Superior temporal gyrus (tissue), 1 donor: ENCODE results near the gene PRKAR2B.
A peak's percentile ranks its signal among the peaks of the same experiment; 100 is the strongest.
"Not testable (repeated sequence)": the region's sequence is repeated elsewhere in the genome, so short reads cannot be mapped to it uniquely, and the experiment has no call there.

Source experiments
- DNase-seq: peaks from one replicate; pipeline ENCODE4 v3.0.0-alpha.2; 2016; ENCODE audit errors: extremely low spot score

The PRKAR2B gene

DNA sequence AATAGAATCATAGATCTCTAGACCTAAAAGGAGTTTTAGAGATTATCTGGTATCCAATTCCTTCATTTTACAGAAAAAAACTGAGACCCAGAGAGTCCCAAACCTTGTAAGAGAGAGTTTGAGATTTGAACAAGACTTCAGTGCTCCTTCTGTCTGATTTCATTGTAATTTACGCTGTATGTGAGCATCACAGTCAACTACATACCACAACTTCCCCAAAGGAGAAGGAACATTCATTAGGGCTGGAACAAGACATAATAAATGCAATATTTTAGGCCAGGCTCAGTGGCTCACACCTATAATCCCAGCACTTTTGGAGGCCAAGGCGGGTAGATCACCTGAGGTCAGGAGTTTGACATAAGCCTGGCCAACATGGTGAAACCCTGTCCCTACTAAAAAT lies 17.3 kb upstream of the PRKAR2B start:
- no peak for DNase-seq

- no peak for DNase-seq
Observed at GRCh38 chr7:107029061-107029763, 15.3 kb upstream of the PRKAR2B start.

GRCh38 chr7:107029764-107030286 lies 14.7 kb upstream of the PRKAR2B start:
- no peak for DNase-seq

GRCh38 chr7:107032050-107032449 lies 12.5 kb upstream of the PRKAR2B start:
- no peak for DNase-seq

DNA sequence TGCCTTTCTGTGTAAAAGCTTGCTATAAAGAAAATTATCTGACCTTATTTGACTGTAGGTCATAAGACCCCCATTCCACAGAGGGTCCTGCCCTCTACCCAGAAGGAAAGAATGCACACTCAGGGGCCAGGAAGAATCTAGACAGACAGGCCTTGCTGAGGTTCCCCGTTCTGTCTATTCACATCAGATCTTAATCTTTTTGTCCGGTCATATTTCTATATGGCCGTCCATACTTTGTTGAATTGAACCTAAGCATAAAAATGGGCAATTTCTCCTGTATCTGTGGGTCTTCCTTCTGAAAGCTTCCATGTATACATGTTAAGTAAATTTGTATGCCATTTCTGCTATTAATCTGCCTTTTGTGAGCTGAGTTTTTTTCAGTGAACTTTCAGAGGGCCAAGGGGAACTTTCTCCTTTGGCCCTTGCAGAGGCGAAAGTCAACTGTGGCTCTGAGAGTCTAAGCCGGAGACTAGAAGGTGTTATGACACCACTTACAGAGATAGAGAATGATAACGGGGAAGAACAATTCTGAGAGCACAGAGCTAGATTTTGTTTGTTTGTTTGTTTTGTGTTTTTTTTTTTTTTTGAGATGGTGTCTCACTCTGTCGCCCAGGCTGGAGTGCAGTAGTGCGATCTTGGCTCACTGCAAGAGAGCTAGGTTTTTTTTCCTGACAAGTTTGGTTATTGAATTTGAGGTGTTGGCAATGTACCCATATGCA lies 11.6 kb upstream of the PRKAR2B start:
- no peak for DNase-seq

DNA sequence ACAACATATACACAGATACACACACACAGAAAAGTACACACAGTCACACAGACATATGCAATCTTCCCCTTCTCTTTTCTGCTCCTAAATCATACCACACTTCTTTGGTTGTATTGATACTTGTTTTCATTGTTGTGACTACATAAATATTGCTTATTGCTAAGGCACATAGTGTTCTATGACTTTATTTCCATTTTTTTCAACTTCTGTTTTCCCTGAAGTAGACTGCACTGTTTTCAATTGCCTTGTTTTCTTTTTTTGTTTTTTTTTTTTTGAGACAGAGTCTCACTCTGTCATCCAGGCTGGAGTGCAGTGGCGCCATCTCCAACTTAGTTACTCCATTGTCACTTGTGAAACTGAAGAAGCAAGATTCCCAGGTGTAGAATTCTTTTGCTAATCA lies 10.0 kb upstream of the PRKAR2B start:
- no peak for DNase-seq

DNA sequence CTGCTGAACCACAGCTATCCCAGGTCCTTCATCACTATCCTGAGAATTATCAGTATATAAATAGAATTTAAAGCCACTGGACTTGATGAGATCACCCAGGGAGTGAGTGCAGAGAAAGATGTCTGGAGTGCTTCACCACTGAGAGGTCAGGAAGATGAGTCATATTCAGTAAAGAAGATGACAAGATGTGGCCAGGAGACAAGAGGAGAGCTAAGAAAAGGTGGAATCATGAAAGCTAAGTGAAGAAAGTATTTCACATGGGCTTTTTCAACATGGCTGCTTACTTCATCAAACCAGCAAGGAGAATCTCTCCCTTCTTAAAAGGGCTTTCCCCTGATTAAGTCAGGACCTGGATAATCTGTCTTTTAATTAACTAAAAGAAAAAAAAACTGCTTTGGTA lies 9.1 kb upstream of the PRKAR2B start:
- DNase-seq = no peak

GRCh38 chr7:107036535-107036934 lies 8.0 kb upstream of the PRKAR2B start:
- no peak for DNase-seq

- DNase-seq = no peak
Observed at GRCh38 chr7:107037717-107038603, 6.5 kb upstream of the PRKAR2B start.

DNA sequence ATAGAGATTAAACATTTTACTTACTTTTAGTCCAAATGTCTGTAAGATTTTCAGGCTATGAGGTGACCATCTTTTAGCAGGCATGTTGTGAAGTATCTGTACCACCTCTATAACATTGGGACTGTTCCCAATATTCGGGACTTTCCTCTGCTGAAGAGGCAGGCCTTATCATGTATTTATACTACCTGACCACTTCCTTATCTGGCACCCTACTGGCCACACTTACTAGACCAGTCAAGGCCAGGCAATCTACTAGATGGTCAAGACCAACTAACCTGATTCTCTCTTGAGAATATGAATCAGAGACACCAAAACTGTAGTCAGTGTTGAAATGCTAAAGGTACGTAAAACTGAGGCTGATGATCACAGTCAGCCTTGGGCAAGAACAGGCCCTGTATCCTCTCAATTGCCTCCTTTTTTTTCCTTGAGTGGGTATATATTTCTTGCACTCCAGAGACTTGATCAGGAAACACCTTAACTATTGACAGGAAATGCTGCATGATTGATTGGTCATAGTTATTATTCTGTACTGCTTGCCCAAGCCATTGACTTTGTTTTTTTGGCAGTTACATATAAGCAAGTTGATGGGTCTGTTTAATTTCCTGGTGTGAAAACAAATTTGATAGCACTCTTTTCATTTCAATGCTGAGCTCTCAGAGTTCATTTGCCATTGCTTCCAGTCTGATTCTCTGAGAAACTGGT lies 5.2 kb upstream of the PRKAR2B start:
- no peak for DNase-seq

GRCh38 chr7:107041097-107041496 lies 3.4 kb upstream of the PRKAR2B start:
- DNase-seq = no peak

DNA sequence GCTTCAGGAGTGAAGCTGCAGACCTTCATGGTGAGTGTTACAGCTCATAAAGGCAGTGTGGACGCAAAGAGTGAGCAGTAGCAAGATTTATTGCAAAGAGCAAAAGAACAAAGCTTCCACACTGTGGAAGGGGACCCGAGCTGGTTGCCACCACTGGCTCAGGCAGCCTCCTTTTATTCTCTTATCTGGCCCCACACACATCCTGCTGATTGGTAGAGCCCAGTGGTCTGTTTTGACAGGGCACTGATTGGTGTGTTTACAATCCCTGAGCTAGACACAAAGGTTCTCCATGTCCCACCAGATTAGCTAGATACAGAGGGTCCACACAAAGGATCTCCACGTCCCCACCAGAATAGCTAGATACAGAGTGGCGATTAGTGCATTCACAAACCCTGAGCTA lies 2.7 kb upstream of the PRKAR2B start:
- DNase-seq = not testable (repeated sequence)

DNA sequence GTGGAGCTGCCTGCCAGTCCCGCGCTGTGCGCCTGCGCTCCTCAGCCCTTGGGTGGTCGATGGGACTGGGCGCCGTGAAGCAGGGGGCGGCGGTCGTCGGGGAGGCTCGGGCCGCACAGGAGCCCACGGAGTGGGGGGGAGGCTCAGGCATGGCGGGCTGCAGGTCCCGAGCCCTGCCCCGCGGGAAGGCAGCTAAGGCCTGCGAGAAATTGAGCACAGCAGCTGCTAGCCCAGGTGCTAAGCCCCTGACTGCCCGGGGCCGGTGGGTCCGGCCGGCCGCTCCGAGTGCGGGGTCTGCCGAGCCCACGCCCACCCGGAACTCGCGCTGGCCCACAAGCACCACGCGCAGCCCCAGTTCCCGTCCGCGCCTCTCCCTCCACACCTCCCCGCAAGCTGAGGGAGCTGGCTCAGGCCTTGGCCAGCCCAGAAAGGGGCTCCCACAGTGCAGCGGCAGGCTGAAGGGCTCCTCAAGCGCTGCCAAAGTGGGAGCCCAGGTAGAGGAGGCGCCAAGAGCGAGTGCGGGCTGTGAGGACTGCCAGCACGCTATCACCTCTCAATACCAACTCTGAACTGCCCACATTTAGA lies 2.1 kb upstream of the PRKAR2B start:
- DNase-seq = not testable (repeated sequence)

DNA sequence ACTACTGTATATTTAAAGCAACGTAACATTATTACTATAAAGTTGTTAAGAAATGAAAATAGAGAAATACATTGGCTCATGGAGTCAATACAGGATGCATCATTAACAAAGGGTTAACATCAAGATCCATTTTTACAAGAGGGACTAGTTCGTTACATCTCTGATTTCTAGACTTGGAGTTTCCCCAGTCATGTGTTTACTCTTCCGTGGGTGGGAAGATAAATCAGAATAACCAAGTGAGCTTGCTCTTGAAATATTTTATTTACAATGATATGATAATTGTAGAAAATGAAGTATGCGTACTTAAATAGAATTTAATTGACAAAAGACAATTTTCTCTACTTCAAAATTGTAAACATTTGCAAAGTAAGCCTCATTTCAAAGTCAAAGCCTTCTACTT lies 1.0 kb upstream of the PRKAR2B start:
- peak; percentile 46 for DNase-seq

DNA sequence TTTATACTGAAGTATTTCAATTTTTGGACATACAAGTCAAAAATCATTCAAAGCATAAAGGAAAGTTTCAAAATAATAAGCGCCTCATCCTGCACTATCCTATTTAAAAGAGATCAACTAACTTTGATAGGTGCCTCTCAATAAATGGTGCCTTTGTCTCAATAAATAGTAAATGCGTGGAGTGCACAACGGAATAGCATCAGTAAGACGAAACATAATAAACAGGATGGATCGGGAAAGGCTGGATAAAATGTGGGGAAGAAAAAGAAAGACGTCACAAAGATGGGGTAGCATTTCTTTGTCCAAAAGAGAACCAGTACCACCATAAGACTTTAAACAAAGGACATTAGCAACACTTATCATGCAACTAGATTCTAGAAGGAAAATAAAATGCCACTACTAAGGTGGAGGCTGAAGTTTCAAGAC lies 571 bp upstream of the PRKAR2B start:
- peak; percentile 65 for DNase-seq

- DNase-seq = peak; percentile 34
Observed at GRCh38 chr7:107045195-107045960, 873 bp downstream of the PRKAR2B start.

- DNase-seq = no peak
Observed at GRCh38 chr7:107045980-107046379, 1.5 kb downstream of the PRKAR2B start.

GRCh38 chr7:107046491-107047259 lies 2.2 kb downstream of the PRKAR2B start:
- no peak for DNase-seq

DNA sequence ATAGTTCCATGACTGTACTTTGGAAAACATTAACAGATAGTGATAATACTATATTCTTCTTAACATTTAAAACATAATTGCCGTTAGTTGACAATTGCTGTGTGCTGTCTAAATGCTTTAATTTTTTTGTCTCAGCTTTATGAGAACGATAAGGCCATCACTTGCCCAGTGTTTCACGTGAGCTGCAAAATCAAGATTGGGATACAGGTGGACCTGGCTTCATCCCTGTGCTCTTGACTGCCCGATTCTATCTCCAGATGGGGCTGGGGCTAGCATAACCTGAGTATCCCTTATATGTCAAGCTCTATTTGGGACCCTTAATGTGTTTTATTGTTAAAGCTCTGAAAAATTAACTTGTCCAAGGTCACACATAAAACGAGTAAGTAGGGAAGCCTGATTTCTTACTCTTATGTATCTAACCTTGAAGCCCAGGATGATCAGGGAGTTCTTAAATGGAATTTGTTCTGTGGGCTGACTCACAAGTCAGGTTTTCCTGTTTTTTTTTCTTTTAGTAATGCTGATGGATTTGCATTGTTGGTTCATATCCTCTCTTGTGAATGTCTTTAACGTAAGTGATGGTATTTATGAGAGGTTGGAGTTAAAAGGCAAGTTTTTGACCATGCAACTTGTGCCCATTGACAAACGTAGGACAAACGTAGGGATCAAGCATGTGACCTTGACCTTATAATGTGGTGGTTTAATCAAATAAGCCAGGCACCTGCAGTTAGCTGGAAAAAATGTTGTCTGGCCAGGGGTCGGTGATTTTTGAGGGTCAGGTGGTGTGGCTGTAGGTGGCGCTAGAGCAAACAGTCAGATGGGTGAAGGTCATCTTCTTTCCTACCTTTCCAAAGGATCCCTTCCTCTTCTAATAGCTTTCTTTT lies 3.6 kb downstream of the PRKAR2B start:
- no peak for DNase-seq
